ES-I3 (cell line): ENCODE measurements around the gene MINK1.
A peak's percentile ranks its signal among the peaks of the same experiment; 100 is the strongest.

Experiments used
- H3K36me3 ChIP-seq: 2 replicates; pipeline ENCODE4 v1.6.1; 2013; ENCODE audit warnings: mild to moderate bottlenecking, low read length, control low read depth, moderate library complexity; ENCODE audit not compliant: insufficient read depth
- H3K4me1 ChIP-seq: 2 replicates; pipeline ENCODE4 v1.6.1; 2013; ENCODE audit warnings: mild to moderate bottlenecking, control low read depth, low read length; ENCODE audit not compliant: insufficient read depth
- H3K9ac ChIP-seq: 2 replicates; pipeline ENCODE4 v1.6.1; 2013; ENCODE audit warnings: low read depth, mild to moderate bottlenecking, low read length, moderate library complexity
- H3K9me3 ChIP-seq: 2 replicates; pipeline ENCODE4 v1.6.1; 2013; ENCODE audit warnings: mild to moderate bottlenecking, low read length, moderate library complexity; ENCODE audit not compliant: control insufficient read depth, insufficient read depth

MINK1 gene

GRCh38 chr17:4887581-4887980 is 54.4 kb downstream of the MINK1 start:
- H3K9me3 ChIP-seq = no peaks in the 10 kb centered on the region
- H3K4me1 ChIP-seq = no peaks in the 10 kb centered on the region
- H3K36me3 ChIP-seq = peaks cover 12% of the 10 kb centered on the region; the same call in 1 of the 2 replicates
- H3K9ac ChIP-seq = no peak overlapping the region

- Histone ChIP-seq H3K9me3 (no peaks in the 10 kb centered on the region), H3K9ac (no peak overlapping the region), H3K4me1 (no peaks in the 10 kb centered on the region; the same call in 1 of the 2 replicates), H3K36me3 (peaks cover 12% of the 10 kb centered on the region; the same call in 1 of the 2 replicates)
These were observed 58.6 kb downstream of the MINK1 start for GRCh38 chr17:4891411-4892410.

GRCh38 chr17:4892499-4893221 is 59.5 kb downstream of the MINK1 start:
- H3K9me3 ChIP-seq = no peaks in the 10 kb centered on the region
- H3K9ac ChIP-seq = no peak overlapping the region
- H3K4me1 ChIP-seq = no peaks in the 10 kb centered on the region; the same call in 1 of the 2 replicates
- peaks cover 6% of the 10 kb centered on the region; the same call in 1 of the 2 replicates for H3K36me3 ChIP-seq

GRCh38 chr17:4893272-4893671 is 60.1 kb downstream of the MINK1 start:
- Histone ChIP-seq H3K4me1 (no peaks in the 10 kb centered on the region; the same call in 1 of the 2 replicates), H3K9me3 (no peaks in the 10 kb centered on the region), H3K36me3 (peaks cover 6% of the 10 kb centered on the region; the same call in 1 of the 2 replicates), H3K9ac (no peak overlapping the region)

- Histone ChIP-seq H3K9me3 (no peaks in the 10 kb centered on the region), H3K36me3 (0 out of 2 replicates have a peak, but pooled peaks cover 6% of the 10 kb centered on the region), H3K4me1 (no peaks in the 10 kb centered on the region; the same call in 1 of the 2 replicates), H3K9ac (no peak overlapping the region)
These were observed 60.8 kb downstream of the MINK1 start for GRCh38 chr17:4893721-4894560.

GRCh38 chr17:4895121-4895520 is 62.0 kb downstream of the MINK1 start:
- Histone ChIP-seq H3K9ac (no peak overlapping the region), H3K9me3 (no peaks in the 10 kb centered on the region), H3K4me1 (no peaks in the 10 kb centered on the region; the same call in 1 of the 2 replicates), H3K36me3 (0 out of 2 replicates have a peak, but pooled peaks cover 6% of the 10 kb centered on the region)

GRCh38 chr17:4895657-4896331 is 62.7 kb downstream of the MINK1 start:
- no peaks in the 10 kb centered on the region; the same call in 1 of the 2 replicates for H3K4me1 ChIP-seq
- no peaks in the 10 kb centered on the region for H3K36me3 ChIP-seq
- no peaks in the 10 kb centered on the region for H3K9me3 ChIP-seq
- no peak overlapping the region for H3K9ac ChIP-seq

GRCh38 chr17:4896332-4897197 is 63.4 kb downstream of the MINK1 start:
- Histone ChIP-seq H3K4me1 (no peaks in the 10 kb centered on the region; the same call in 1 of the 2 replicates), H3K9ac (no peak overlapping the region), H3K36me3 (no peaks in the 10 kb centered on the region)

GRCh38 chr17:4897198-4897687 is 64.1 kb downstream of the MINK1 start:
- Histone ChIP-seq H3K36me3 (no peaks in the 10 kb centered on the region), H3K9ac (no peak overlapping the region), H3K9me3 (no peaks in the 10 kb centered on the region), H3K4me1 (no peaks in the 10 kb centered on the region; the same call in 1 of the 2 replicates)

More at GRCh38 chr17:4896332-4897197, 63.4 kb downstream of the MINK1 start:
- H3K9me3 ChIP-seq = no peaks in the 10 kb centered on the region

GRCh38 chr17:4897785-4898184 is 64.6 kb downstream of the MINK1 start:
- H3K4me1 ChIP-seq = peaks cover 5% of the 10 kb centered on the region; the same call in 1 of the 2 replicates
- H3K9ac ChIP-seq = no peak overlapping the region
- no peaks in the 10 kb centered on the region for H3K36me3 ChIP-seq
- no peaks in the 10 kb centered on the region for H3K9me3 ChIP-seq

- peaks cover 9% of the 10 kb centered on the region; the same call in 1 of the 2 replicates for H3K4me1 ChIP-seq
- H3K9ac ChIP-seq = peak overlapping the region; percentile 66; the same call in 1 of the 2 replicates
- no peaks in the 10 kb centered on the region for H3K9me3 ChIP-seq
- no peaks in the 10 kb centered on the region for H3K36me3 ChIP-seq
These were observed 65.2 kb downstream of the MINK1 start for GRCh38 chr17:4898351-4898750.

GRCh38 chr17:4898927-4899326 is 65.8 kb downstream of the MINK1 start:
- Histone ChIP-seq H3K9me3 (no peaks in the 10 kb centered on the region), H3K36me3 (no peaks in the 10 kb centered on the region), H3K9ac (peak overlapping the region; percentile 66; the same call in 1 of the 2 replicates), H3K4me1 (peaks cover 10% of the 10 kb centered on the region; the same call in 1 of the 2 replicates)
